ENCODE data around the gene MAMDC4.

MAMDC4 gene

DNA sequence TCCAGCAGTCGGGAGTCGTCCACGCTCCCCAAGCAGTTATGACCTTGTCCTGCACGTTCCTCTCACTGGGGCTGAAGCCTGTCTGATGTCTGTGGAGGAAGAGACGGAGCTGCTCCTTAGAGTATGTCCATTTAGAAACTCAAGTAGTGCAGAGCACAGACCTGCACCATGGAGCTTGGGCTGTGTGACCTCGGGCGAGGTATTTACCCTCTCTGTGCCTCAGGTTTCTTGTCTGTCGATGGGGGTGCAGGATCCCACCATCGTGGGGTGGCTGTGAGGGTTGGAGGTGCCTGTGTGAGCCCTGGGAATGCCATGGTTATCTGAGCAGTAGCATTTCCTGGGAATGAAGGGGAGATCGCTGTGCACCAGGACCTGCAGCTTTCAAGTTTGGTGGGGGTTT lies 48.4 kb downstream of the MAMDC4 start:
- Histone ChIP-seq H3K9me3 (ENCODE audit: control insufficient read depth, insufficient read depth, low read length) (no peaks in the 10 kb centered on the region), H3K27me3 (ENCODE audit: control insufficient read depth, insufficient read depth, low read length) (no peaks in the 10 kb centered on the region), H3K36me3 (ENCODE audit: control insufficient read depth, insufficient read depth, low read length) (peaks cover 32% of the 10 kb centered on the region), H3K4me1 (ENCODE audit: control insufficient read depth, insufficient read depth, low read length) (no peaks in the 10 kb centered on the region), H3K27ac (ENCODE audit: low read length) (no peak overlapping the region), H3K4me3 (ENCODE audit: low read length) (no peak overlapping the region)
- WGBS (ENCODE audit: insufficient coverage, insufficient read length), result no CpG with 5 or more reads among the region's 10 CpGs
- DNase-seq (ENCODE audit: low read depth, low spot score), result no peak

DNA sequence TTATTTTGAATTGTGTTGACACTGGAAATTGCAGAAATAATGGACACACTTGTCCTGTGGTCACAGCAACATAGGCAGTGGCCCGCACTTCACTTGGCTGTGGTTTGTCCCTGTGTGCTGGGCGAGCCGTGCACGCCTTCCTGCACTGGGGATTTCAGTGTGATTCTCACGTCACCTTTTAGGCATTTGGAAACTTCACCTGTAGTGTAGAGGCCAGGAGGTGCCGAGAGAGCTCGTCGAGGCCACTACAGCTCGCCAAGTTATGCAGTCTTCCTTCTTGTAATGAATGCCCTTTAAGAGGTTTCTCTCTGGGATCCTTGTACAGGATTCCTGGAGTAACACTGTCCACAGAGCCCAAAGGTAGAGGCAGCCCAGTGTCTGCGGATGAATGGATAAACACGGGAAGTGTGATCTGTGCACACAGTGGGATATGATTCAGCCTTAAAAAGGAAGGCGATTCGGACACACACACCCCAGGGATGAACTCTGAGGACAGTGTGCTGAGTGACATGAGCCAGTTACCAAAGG lies 48.9 kb downstream of the MAMDC4 start:
- peaks cover 32% of the 10 kb centered on the region for H3K36me3 ChIP-seq (ENCODE audit: control insufficient read depth, insufficient read depth, low read length)

DNA sequence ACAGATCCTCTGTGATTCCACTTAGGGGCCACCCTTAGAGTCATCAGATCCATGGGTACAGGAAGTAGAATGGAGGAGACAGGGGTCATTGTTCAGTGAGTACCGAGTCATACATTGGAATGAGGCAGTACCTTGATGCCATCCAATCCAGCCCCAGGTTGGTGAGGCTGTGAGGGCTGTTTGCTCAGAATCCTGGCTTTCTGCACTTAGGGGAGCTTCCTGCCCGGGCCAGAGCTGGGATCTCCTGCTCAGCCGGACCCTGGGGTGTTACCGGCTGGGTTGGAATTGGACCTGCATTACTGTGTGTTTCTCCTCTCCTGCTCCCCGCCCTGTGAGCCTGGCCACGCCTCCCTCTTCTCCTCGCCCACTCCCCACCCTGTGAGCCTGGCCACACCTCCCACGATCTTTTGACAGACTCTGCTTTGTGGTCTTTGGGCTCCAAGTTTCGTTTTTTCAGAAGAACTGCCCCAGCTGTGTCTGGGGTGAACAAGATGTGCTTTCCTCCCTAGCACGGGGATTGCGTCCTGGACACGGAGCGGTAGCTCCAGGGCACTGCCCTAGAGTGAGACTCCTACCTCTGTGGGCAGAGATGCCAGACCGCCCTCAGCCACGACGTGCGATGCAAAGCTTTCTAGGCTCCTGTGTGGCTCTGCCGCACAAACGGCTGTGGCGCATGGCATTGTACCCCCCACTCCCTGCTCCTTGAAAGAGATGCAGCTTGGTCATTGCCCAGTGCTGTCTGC lies 49.5 kb downstream of the MAMDC4 start:
- no peak for DNase-seq (ENCODE audit: low read depth, low spot score)
- H3K4me1 ChIP-seq (ENCODE audit: control insufficient read depth, insufficient read depth, low read length), result no peaks in the 10 kb centered on the region
- WGBS (ENCODE audit: insufficient coverage, insufficient read length), result no CpG with 5 or more reads among the region's 20 CpGs
- peaks cover 32% of the 10 kb centered on the region for H3K36me3 ChIP-seq (ENCODE audit: control insufficient read depth, insufficient read depth, low read length)
- no peaks in the 10 kb centered on the region for H3K27me3 ChIP-seq (ENCODE audit: control insufficient read depth, insufficient read depth, low read length)
- H3K27ac ChIP-seq (ENCODE audit: low read length), result no peak overlapping the region
- H3K9me3 ChIP-seq (ENCODE audit: control insufficient read depth, insufficient read depth, low read length), result no peaks in the 10 kb centered on the region
- no peak overlapping the region for H3K4me3 ChIP-seq (ENCODE audit: low read length)

More for the DNA sequence above, 48.9 kb downstream of the MAMDC4 start:
- Histone ChIP-seq H3K4me1 (ENCODE audit: control insufficient read depth, insufficient read depth, low read length) (no peaks in the 10 kb centered on the region), H3K4me3 (ENCODE audit: low read length) (no peak overlapping the region), H3K27ac (ENCODE audit: low read length) (no peak overlapping the region), H3K9me3 (ENCODE audit: control insufficient read depth, insufficient read depth, low read length) (no peaks in the 10 kb centered on the region), H3K27me3 (ENCODE audit: control insufficient read depth, insufficient read depth, low read length) (no peaks in the 10 kb centered on the region)
- WGBS (ENCODE audit: insufficient coverage, insufficient read length), result no CpG with 5 or more reads among the region's 13 CpGs
- DNase-seq (ENCODE audit: low read depth, low spot score), result no peak

DNA sequence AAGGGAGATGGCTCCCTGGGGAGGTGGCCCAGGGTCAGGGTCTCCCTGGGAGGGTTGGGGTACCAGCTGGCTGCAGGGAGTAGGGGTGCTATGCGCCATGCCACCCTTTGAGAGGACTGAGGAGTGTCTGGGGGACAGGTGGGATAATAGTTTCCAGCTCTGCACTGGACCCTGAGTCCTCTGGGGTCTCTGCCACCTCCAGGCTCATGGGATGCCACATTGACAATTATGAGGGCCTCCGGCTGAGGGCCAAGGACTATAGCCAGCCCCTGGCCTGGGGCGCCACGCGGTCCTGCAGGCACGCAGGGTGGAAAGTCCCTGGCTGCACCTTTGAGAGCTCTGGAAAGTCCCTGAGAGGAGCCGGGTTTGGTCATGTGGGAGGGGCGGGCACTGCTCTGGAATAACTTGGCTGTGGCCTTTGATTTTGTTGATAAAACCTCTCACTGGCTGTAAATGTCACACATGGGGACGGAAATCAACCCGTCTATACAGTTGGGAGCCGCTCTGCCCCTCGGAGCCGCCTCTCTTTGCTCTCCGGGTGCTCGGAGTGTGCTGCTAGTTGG lies 50.2 kb downstream of the MAMDC4 start:
- no peak overlapping the region for H3K27ac ChIP-seq (ENCODE audit: low read length)
- H3K36me3 ChIP-seq (ENCODE audit: control insufficient read depth, insufficient read depth, low read length), result peaks cover 35% of the 10 kb centered on the region
- H3K27me3 ChIP-seq (ENCODE audit: control insufficient read depth, insufficient read depth, low read length), result no peaks in the 10 kb centered on the region
- no CpG with 5 or more reads among the region's 15 CpGs for WGBS (ENCODE audit: insufficient coverage, insufficient read length)
- H3K4me1 ChIP-seq (ENCODE audit: control insufficient read depth, insufficient read depth, low read length), result no peaks in the 10 kb centered on the region
- no peaks in the 10 kb centered on the region for H3K9me3 ChIP-seq (ENCODE audit: control insufficient read depth, insufficient read depth, low read length)
- DNase-seq (ENCODE audit: low read depth, low spot score), result no peak
- H3K4me3 ChIP-seq (ENCODE audit: low read length), result no peak overlapping the region

GRCh38 chr9:136903041-136903554 lies 51.0 kb downstream of the MAMDC4 start:
- Histone ChIP-seq H3K27ac (ENCODE audit: low read length) (no peak overlapping the region), H3K36me3 (ENCODE audit: control insufficient read depth, insufficient read depth, low read length) (peaks cover 43% of the 10 kb centered on the region)

GRCh38 chr9:136906266-136906665 lies 54.1 kb downstream of the MAMDC4 start:
- H3K4me3 ChIP-seq (ENCODE audit: low read length), result no peak overlapping the region
- peaks cover 34% of the 10 kb centered on the region for H3K36me3 ChIP-seq (ENCODE audit: control insufficient read depth, insufficient read depth, low read length)
- no peaks in the 10 kb centered on the region for H3K27me3 ChIP-seq (ENCODE audit: control insufficient read depth, insufficient read depth, low read length)
- H3K27ac ChIP-seq (ENCODE audit: low read length), result no peak overlapping the region
- WGBS (ENCODE audit: insufficient coverage, insufficient read length), result no CpG with 5 or more reads among the region's 4 CpGs
- H3K9me3 ChIP-seq (ENCODE audit: control insufficient read depth, insufficient read depth, low read length), result no peaks in the 10 kb centered on the region
- H3K4me1 ChIP-seq (ENCODE audit: control insufficient read depth, insufficient read depth, low read length), result no peaks in the 10 kb centered on the region
- DNase-seq (ENCODE audit: low read depth, low spot score), result no peak

More at GRCh38 chr9:136903041-136903554, 51.0 kb downstream of the MAMDC4 start:
- no peak for DNase-seq (ENCODE audit: low read depth, low spot score)
- WGBS (ENCODE audit: insufficient coverage, insufficient read length), result no CpG with 5 or more reads among the region's 12 CpGs
- Histone ChIP-seq H3K27me3 (ENCODE audit: control insufficient read depth, insufficient read depth, low read length) (no peaks in the 10 kb centered on the region), H3K9me3 (ENCODE audit: control insufficient read depth, insufficient read depth, low read length) (no peaks in the 10 kb centered on the region), H3K4me1 (ENCODE audit: control insufficient read depth, insufficient read depth, low read length) (no peaks in the 10 kb centered on the region), H3K4me3 (ENCODE audit: low read length) (no peak overlapping the region)

GRCh38 chr9:136907011-136907914 lies 55.1 kb downstream of the MAMDC4 start:
- Histone ChIP-seq H3K27ac (ENCODE audit: low read length) (no peak overlapping the region), H3K4me1 (ENCODE audit: control insufficient read depth, insufficient read depth, low read length) (no peaks in the 10 kb centered on the region), H3K27me3 (ENCODE audit: control insufficient read depth, insufficient read depth, low read length) (no peaks in the 10 kb centered on the region), H3K9me3 (ENCODE audit: control insufficient read depth, insufficient read depth, low read length) (no peaks in the 10 kb centered on the region), H3K36me3 (ENCODE audit: control insufficient read depth, insufficient read depth, low read length) (peaks cover 27% of the 10 kb centered on the region), H3K4me3 (ENCODE audit: low read length) (no peak overlapping the region)
- DNase-seq (ENCODE audit: low read depth, low spot score), result no peak
- no CpG with 5 or more reads among the region's 29 CpGs for WGBS (ENCODE audit: insufficient coverage, insufficient read length)
